ENCODE measurements around the gene CGB5.

DNA sequence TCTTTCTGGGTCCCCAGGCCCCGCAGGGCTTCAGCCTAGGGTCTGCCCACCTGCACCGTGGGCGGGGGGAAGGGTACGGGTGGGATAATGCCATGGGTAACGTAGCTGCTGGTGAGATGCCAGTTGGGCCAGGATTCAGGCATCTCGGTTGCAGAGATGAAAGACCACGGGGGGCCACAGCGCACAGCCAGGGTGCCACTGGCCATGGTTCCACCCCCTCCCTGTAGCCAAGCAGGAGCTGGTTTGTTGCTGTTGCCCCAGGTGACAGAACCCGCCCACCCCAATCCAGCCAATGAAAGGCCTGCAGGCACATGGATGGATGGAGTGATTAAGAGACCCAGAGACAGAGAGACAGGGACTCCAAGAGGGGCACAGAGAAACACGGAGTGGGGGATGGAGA lies 14.9 kb downstream of the CGB5 start:
- TF ChIP-seq CTCF (IDR thresholded peaks at IDR 0.05): no peak
- no peak for TF ChIP-seq POLR2A (IDR thresholded peaks at IDR 0.05)

All from uterus (tissue), 2 donors.